ENCODE measurements around the gene SYT1.

The SYT1 gene

GRCh38 chr12:79364197-79364596 lies 499.6 kb downstream of the SYT1 start:
- no peak for DNase-seq

GRCh38 chr12:79366374-79366773 lies 501.8 kb downstream of the SYT1 start:
- DNase-seq = no peak

- no peak for DNase-seq
Observed at GRCh38 chr12:79367032-79367589, 502.5 kb downstream of the SYT1 start.

GRCh38 chr12:79370021-79370420 lies 505.4 kb downstream of the SYT1 start:
- DNase-seq = no peak

GRCh38 chr12:79371226-79371625 lies 506.7 kb downstream of the SYT1 start:
- DNase-seq = no peak

GRCh38 chr12:79373896-79374499 lies 509.4 kb downstream of the SYT1 start:
- DNase-seq = peak; percentile 50

- no peak for DNase-seq
Observed at GRCh38 chr12:79374545-79374944, 510.0 kb downstream of the SYT1 start.

GRCh38 chr12:79375050-79375449 lies 510.5 kb downstream of the SYT1 start:
- DNase-seq = no peak

- DNase-seq = no peak
Observed at GRCh38 chr12:79378496-79378895, 513.9 kb downstream of the SYT1 start.

GRCh38 chr12:79380402-79380801 lies 515.8 kb downstream of the SYT1 start:
- no peak for DNase-seq

- DNase-seq = no peak
Observed at GRCh38 chr12:79381248-79382208, 517.0 kb downstream of the SYT1 start.

GRCh38 chr12:79384551-79384950 lies 520.0 kb downstream of the SYT1 start:
- no peak for DNase-seq

GRCh38 chr12:79388011-79388410 lies 523.4 kb downstream of the SYT1 start:
- DNase-seq = no peak

- DNase-seq = no peak
Observed at GRCh38 chr12:79393842-79394241, 529.3 kb downstream of the SYT1 start.

GRCh38 chr12:79397609-79398008 lies 533.0 kb downstream of the SYT1 start:
- DNase-seq = no peak

- DNase-seq = no peak
Observed at GRCh38 chr12:79400481-79400880, 535.9 kb downstream of the SYT1 start.

- DNase-seq = no peak
Observed at GRCh38 chr12:79402606-79403005, 538.0 kb downstream of the SYT1 start.

GRCh38 chr12:79406993-79407392 lies 542.4 kb downstream of the SYT1 start:
- DNase-seq = no peak

GRCh38 chr12:79407671-79408622 lies 543.4 kb downstream of the SYT1 start:
- peak; percentile 64 for DNase-seq

GRCh38 chr12:79408689-79409088 lies 544.1 kb downstream of the SYT1 start:
- DNase-seq = no peak

GRCh38 chr12:79409562-79409961 lies 545.0 kb downstream of the SYT1 start:
- DNase-seq = no peak

- DNase-seq = no peak
Observed at GRCh38 chr12:79411791-79412190, 547.2 kb downstream of the SYT1 start.

GRCh38 chr12:79413796-79414195 lies 549.2 kb downstream of the SYT1 start:
- no peak for DNase-seq

Data from RPMI8226 (cell line).